ENCODE results near the gene MAB21L2.
"Not testable (repeated sequence)": the region's sequence is repeated elsewhere in the genome, so short reads cannot be mapped to it uniquely, and the experiment has no call there.

Gene MAB21L2

GRCh38 chr4:150582146-150582872 lies at the start of gene MAB21L2:
Gene MAB21L2 (plus strand): TSS chr4:150582151. CDS start chr4:150583030, 879 bp downstream.
- intact Hi-C loops (cut with DNase I) = no loop called here
- DNase-seq = no peak

GRCh38 chr4:150533673-150534072 lies 48.3 kb upstream of the MAB21L2 start:
- intact Hi-C loops (cut with DNase I) = no loop called here
- no peak for DNase-seq

- DNase-seq = no peak
- intact Hi-C loops (cut with DNase I) = no loop called here
These were observed 47.1 kb upstream of the MAB21L2 start for GRCh38 chr4:150534818-150535217.

GRCh38 chr4:150537911-150538310 lies 44.0 kb upstream of the MAB21L2 start:
- DNase-seq; intact Hi-C loops (cut with DNase I): not testable (repeated sequence)

- intact Hi-C loops (cut with DNase I) = no loop called here
- no peak for DNase-seq
These were observed 41.4 kb upstream of the MAB21L2 start for GRCh38 chr4:150540536-150540935.

- DNase-seq = no peak
- intact Hi-C loops (cut with DNase I) = no loop called here
These were observed 41.0 kb upstream of the MAB21L2 start for GRCh38 chr4:150540959-150541360.

GRCh38 chr4:150541681-150542080 lies 40.3 kb upstream of the MAB21L2 start:
- no peak for DNase-seq
- intact Hi-C loops (cut with DNase I) = no loop called here

- no peak for DNase-seq
- intact Hi-C loops (cut with DNase I) = no loop called here
These were observed 38.9 kb upstream of the MAB21L2 start for GRCh38 chr4:150543042-150543441.

- DNase-seq = no peak
- intact Hi-C loops (cut with DNase I) = no loop called here
These were observed 35.7 kb upstream of the MAB21L2 start for GRCh38 chr4:150546286-150546685.

- intact Hi-C loops (cut with DNase I) = no loop called here
These were observed 34.7 kb upstream of the MAB21L2 start for GRCh38 chr4:150547154-150547838.

GRCh38 chr4:150557811-150558210 lies 24.1 kb upstream of the MAB21L2 start:
- DNase-seq; intact Hi-C loops (cut with DNase I): not testable (repeated sequence)

More at GRCh38 chr4:150547154-150547838, 34.7 kb upstream of the MAB21L2 start:
- no peak for DNase-seq

- intact Hi-C loops (cut with DNase I) = no loop called here
- DNase-seq = no peak
These were observed 20.7 kb upstream of the MAB21L2 start for GRCh38 chr4:150561143-150561737.

GRCh38 chr4:150562250-150562649 lies 19.7 kb upstream of the MAB21L2 start:
- intact Hi-C loops (cut with DNase I) = no loop called here
- DNase-seq = no peak

GRCh38 chr4:150562751-150563150 lies 19.2 kb upstream of the MAB21L2 start:
- DNase-seq = no peak
- intact Hi-C loops (cut with DNase I) = no loop called here

- DNase-seq; intact Hi-C loops (cut with DNase I): not testable (repeated sequence)
These were observed 17.0 kb upstream of the MAB21L2 start for GRCh38 chr4:150564967-150565366.

- intact Hi-C loops (cut with DNase I) = no loop called here
- no peak for DNase-seq
These were observed 14.9 kb upstream of the MAB21L2 start for GRCh38 chr4:150567070-150567469.

- intact Hi-C loops (cut with DNase I) = no loop called here
- no peak for DNase-seq
These were observed 12.5 kb upstream of the MAB21L2 start for GRCh38 chr4:150569384-150569987.

- intact Hi-C loops (cut with DNase I) = no loop called here
These were observed 11.9 kb upstream of the MAB21L2 start for GRCh38 chr4:150569998-150570535.

GRCh38 chr4:150570862-150571261 lies 11.1 kb upstream of the MAB21L2 start:
- intact Hi-C loops (cut with DNase I) = no loop called here
- DNase-seq = no peak

More at GRCh38 chr4:150569998-150570535, 11.9 kb upstream of the MAB21L2 start:
- no peak for DNase-seq
